Coronary artery (tissue), 2 donors: ENCODE results near the gene ATAD2B.
"Not testable (repeated sequence)": the region's sequence is repeated elsewhere in the genome, so short reads cannot be mapped to it uniquely, and the experiment has no call there.

Experiments used
- DNase-seq: peaks from one replicate; pipeline ENCODE4 v3.0.0-alpha.2; 2017; ENCODE audit warnings: low spot score
- H3K27ac ChIP-seq, 2 donors: fragments of 200-600 bp; sonication (generic); one replicate each; pipeline ENCODE4 v1.5.1; 2016 to 2019
- H3K4me3 ChIP-seq: fragments of 200-600 bp; sonication (generic); 2 replicates; pipeline ENCODE4 v1.5.1; 2016; ENCODE audit warnings: mild to moderate bottlenecking, moderate library complexity
- TF ChIP-seq, protein P1 (sequence below): fragments of 200-600 bp; sonication (generic); IDR thresholded peaks from one replicate; pipeline ENCODE4 v1.5.1; 2019; ENCODE audit warnings: antibody characterized with exemption

The ATAD2B gene

DNA sequence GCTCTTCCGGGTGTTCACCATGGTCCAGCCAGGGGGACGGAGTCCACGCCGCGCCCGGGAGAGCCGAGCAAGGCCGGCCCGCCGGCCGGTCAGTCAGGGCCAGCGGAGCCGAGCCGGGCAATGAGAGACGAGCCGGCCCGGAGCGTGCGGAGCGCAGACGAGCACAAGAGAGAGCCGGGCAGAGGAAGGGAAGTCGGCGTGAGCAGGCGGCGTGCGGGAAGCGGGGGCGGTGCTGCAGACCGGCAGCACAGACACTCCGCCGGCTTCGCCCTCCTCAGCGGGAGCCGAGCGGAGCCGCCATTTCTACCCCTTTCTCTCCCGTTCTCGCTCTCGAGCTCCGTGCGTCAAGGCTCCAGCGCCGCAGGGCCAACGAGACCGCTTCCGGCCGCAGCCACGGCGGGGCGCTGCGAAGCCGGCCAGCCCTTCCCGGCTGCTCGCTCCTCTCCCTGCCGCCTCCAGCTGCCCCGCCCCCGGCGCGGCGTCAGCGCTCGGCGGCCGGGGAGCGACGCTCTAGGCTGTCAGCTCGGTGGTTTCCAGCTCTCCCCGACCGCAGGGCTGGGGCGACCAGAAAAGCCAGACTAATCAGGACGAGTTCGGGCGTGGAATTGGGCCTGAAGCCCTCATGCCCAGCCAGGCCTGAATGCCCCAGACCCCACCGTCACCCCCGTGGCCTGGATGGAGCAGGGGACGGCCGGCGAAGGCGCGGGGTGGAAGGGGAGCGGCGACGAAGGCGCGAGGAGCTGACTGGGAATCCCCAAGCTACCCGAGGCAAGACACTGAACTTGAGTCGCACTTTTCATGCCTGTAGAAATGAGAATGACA, at the start of gene ATAD2B:
ATAD2B (minus strand) TSS at position 374 of the 822 bp plus-strand sequence; CDS start at position 21, 353 bp downstream.
- DNase-seq: peak; percentile 92
- peak within 1 kb of the TSS; percentile 91 to 97 for H3K27ac ChIP-seq
- TF ChIP-seq, protein P1, sequence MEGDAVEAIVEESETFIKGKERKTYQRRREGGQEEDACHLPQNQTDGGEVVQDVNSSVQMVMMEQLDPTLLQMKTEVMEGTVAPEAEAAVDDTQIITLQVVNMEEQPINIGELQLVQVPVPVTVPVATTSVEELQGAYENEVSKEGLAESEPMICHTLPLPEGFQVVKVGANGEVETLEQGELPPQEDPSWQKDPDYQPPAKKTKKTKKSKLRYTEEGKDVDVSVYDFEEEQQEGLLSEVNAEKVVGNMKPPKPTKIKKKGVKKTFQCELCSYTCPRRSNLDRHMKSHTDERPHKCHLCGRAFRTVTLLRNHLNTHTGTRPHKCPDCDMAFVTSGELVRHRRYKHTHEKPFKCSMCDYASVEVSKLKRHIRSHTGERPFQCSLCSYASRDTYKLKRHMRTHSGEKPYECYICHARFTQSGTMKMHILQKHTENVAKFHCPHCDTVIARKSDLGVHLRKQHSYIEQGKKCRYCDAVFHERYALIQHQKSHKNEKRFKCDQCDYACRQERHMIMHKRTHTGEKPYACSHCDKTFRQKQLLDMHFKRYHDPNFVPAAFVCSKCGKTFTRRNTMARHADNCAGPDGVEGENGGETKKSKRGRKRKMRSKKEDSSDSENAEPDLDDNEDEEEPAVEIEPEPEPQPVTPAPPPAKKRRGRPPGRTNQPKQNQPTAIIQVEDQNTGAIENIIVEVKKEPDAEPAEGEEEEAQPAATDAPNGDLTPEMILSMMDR: peak; percentile 74
- H3K4me3 ChIP-seq: peak within 1 kb of the TSS; percentile 86

DNA sequence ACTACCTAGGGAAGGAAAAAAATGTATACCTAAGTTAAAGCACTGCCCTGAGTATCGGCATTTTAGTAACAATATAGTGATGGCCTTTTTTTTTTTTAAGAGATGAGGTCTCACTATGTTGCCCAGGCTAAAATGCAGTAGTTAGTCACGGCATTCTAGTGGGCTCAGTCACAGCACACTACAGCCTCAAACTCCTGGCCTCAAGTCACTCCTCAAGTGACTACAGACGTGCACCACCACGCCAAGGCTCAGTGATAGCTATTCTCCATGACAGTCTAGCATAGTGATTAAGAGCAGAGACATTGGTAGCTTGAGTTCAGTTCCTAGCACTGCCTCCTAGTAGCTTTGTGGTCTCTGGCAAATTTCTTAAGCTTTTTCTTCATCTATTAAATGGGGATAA, 40.9 kb upstream of the ATAD2B start:
- TF ChIP-seq, protein P1: no peak
- no peak overlapping the region for H3K27ac ChIP-seq
- no peak for DNase-seq
- no peak overlapping the region for H3K4me3 ChIP-seq

DNA sequence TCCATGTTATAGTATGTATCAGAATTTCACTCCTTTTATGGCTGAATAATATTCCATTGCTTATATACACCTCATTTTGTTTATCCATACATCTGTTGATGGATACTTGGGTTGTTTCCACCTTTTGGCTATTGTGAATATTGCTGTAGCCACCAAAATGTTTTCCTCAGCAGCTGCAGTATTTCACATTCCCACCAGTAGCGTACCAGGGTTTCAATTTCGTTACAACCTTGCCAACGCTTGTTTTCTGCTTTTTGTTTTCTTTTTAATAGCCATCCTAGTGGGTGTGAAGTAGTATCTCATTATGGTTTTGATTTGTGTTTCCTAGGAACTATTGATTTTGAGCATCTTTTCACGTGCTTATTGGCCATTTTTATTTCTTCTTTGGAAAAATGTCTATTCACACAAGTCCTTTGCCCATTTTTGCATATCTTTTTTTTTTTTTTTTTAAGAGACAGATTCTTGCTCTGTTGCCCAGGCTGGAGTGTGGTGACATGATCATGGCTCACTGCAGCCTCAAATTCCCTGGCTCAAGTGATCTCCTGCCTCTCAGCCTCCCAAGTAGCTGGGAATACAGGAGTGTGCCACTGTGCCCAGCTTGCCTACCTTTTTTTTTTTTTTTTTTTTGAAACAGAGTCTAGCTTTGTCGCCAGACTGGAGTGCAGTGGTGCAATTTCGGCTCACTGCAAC, 27.5 kb upstream of the ATAD2B start:
- no peak overlapping the region for H3K27ac ChIP-seq
- no peak for DNase-seq
- TF ChIP-seq, protein P1: no peak
- H3K4me3 ChIP-seq: peak overlapping the region; percentile 4

DNA sequence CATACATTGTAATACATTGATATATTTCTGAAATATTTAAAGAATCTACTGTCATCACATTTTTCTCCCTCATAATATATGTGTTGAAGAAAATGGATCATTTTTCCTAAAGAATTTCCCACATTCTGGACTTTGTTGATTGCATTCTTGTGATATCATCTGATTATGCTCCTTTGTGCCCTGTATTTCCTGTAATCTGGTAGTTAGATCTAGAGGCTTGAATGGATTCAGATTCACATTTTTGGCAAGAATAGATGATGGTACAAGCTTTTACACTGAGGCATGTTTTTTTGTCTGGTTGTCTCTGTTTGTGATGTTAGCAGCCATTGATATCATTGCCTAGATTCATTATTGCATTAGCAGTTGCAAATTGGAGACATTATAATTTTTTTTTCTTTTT, 26.7 kb upstream of the ATAD2B start:
- Histone ChIP-seq H3K4me3 (no peak overlapping the region), H3K27ac (no peak overlapping the region)
- TF ChIP-seq, protein P1: no peak
- DNase-seq: no peak

DNA sequence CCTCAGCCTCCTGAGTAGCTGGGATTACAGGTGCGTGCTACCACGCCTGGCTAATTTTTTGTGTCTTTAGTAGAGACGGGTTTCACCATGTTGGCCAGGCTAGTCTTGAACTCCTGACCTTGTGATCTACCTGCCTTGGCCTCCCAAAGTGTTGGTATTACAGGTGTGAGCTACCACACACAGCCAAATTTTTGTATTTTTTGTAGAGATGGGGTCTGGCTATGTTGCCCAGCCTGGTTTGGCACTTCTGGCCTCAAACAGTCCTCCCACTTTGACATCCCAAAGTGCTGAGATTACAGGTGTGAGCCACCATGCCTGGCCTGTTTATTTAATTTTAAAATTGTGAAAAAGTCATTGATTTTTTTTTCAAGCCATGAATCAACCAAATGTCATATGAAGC, 25.6 kb upstream of the ATAD2B start:
- not testable (repeated sequence) for DNase-seq, H3K4me3 ChIP-seq

DNA sequence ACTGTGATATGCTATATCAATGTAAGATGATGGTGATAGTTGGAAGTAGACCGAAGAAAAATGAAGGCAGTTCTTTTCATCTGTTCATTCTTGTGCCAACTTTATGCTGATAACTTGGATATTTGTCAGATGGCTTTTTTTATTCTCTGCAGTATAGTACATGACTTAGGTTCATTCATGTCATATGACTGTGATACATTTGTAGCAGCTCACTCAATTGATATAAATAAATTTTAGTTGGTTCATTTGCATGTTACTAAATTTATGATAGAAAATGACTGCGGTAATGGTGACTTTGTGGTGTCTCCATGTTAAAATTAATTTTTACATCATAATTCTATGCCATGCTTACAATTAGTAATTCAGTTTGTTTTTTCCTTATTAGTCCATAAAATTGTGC, 20.4 kb upstream of the ATAD2B start:
- Histone ChIP-seq H3K4me3 (no peak overlapping the region), H3K27ac (no peak overlapping the region)
- TF ChIP-seq, protein P1: no peak
- no peak for DNase-seq

More for the DNA sequence above, 25.6 kb upstream of the ATAD2B start:
- not testable (repeated sequence) for H3K27ac ChIP-seq

DNA sequence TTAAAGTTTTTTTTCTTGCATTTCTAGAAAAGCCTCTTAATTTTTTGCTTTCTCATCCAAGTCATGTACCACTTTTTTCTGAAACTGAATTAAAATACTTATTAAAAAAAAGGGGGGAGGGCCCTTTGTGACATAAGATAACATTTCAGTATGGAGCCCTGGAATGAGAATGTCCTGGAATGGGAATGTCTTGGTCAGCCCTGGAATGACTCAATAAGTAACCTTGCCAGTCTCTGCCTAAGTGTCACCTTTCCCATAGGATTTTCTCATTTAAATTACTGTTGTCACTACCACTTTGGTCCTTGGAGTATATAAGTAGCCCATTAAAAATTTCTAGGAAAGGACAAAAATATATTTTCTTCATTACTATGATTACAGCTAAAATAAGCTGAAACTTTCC, 18.1 kb upstream of the ATAD2B start:
- TF ChIP-seq, protein P1: no peak
- no peak for DNase-seq
- Histone ChIP-seq H3K4me3 (no peak overlapping the region), H3K27ac (no peak overlapping the region)
